Tibial nerve (tissue), 4 donors: Measurements from ENCODE around the gene MDFIC. TPM values are rescaled to one million over a fixed set of nuclear protein-coding genes. Genes with fewer than 3 reads are reported as not detected.
A peak's percentile ranks its signal among the peaks of the same experiment; 100 is the strongest.

Experiments used
- DNase-seq, 2 donors: peaks; one replicate each; pipeline ENCODE4 v3.0.0-alpha.2; 2019; ENCODE audit warnings: low spot score in 2 of 2
- H3K27ac ChIP-seq, 4 donors: fragments of 200-600 bp; sonication (generic) in 3 of 4; one replicate each; pipeline ENCODE4 v1.5.1; 2017 to 2019; ENCODE audit warnings: mild to moderate bottlenecking in 1 of 4
- H3K27me3 ChIP-seq, 2 donors: fragments of 200-600 bp; sonication (generic) in 1 of 2; one replicate each; pipeline versions ENCODE4 v1.5.1 to v1.6.0; 2017 to 2019
- H3K36me3 ChIP-seq, 3 donors: fragments of 200-600 bp; sonication (generic); one replicate each; pipeline ENCODE4 v1.5.1; 2018 to 2019
- H3K4me1 ChIP-seq, 4 donors: fragments of 200-600 bp; sonication (generic) in 3 of 4; one replicate each; pipeline ENCODE4 v1.5.1; 2017 to 2019
- H3K4me3 ChIP-seq, 4 donors: fragments of 200-600 bp; sonication (generic) in 3 of 4; one replicate each; pipeline ENCODE4 v1.5.1; 2017 to 2019; ENCODE audit warnings: mild to moderate bottlenecking in 1 of 4, moderate library complexity in 1 of 4
- H3K9me3 ChIP-seq, 4 donors: fragments of 200-600 bp; sonication (generic) in 3 of 4; one replicate each; pipeline ENCODE4 v1.5.1; 2017 to 2019
- CTCF ChIP-seq, 5 experiments: fragments of 200-600 bp in 3 of 5; fragments of 450-650 bp in 2 of 5; sonication (generic) in 3 of 5; IDR thresholded peaks; one replicate each; pipeline ENCODE4 v1.5.1; 2016 to 2019; ENCODE audit warnings: antibody characterized with exemption in 5 of 5, mild to moderate bottlenecking in 3 of 5, moderate library complexity in 2 of 5
- EP300 ChIP-seq, 2 donors: sonication (generic); formaldehyde crosslinking; IDR thresholded peaks; one replicate each; pipeline ENCODE4 v1.6.1; 2017; ENCODE audit warnings: antibody characterized with exemption in 2 of 2, mild to moderate bottlenecking in 1 of 2
- POLR2A ChIP-seq, 2 donors: fragments of 450-650 bp; IDR thresholded peaks; one replicate each; pipeline ENCODE4 v1.6.1; 2017; ENCODE audit warnings: antibody characterized with exemption in 2 of 2, mild to moderate bottlenecking in 2 of 2, moderate library complexity in 2 of 2
- WGBS, 2 donors: methylation state at CpG; one replicate each; pipeline ENCODE4 v1.1.5; 2018; 5-methylcytosine and 5-hydroxymethylcytosine counted together
- total RNA-seq, 4 donors: library from RNA; depleted of rRNA; stranded (reverse); fragments of >200 nt; gene quantifications; one replicate each; pipeline ENCODE4 v1.1.0, GENCODE V29; 2016

Gene MDFIC
- total RNA-seq, 4 donors from 2014 or later = 41.2 to 72.2 (median 67.4) TPM

GRCh38 chr7:114919587-114919986 is 2.3 kb upstream of the MDFIC start:
- WGBS, 2 donors = 66 to 72% methylated on average over 3 of the region's 3 CpGs
- no peak for TF ChIP-seq CTCF (IDR thresholded peaks at IDR 0.05)
- no peak for TF ChIP-seq EP300 (IDR thresholded peaks at IDR 0.05)
- TF ChIP-seq POLR2A (IDR thresholded peaks at IDR 0.05) = no peak
- no peak for DNase-seq

GRCh38 chr7:114921631-114922025 is 266 bp upstream of the MDFIC start:
- WGBS, 2 donors = 36 to 40% methylated on average over 15 of the region's 15 CpGs
- no peak for DNase-seq
- Histone ChIP-seq H3K27me3 (no peaks in the 10 kb centered on the region), H3K27ac (peak overlapping the region; percentile 79 to 96 (median 89)), H3K4me3 (peak overlapping the region; percentile 71 to 93 (median 86)), H3K9me3 (no peaks in the 10 kb centered on the region), H3K4me1 (peaks cover 0 to 37% (median 11%) of the 10 kb centered on the region in 4 donors), H3K36me3 (no peaks in the 10 kb centered on the region)
- TF ChIP-seq EP300 (IDR thresholded peaks at IDR 0.05) = no peak
- TF ChIP-seq POLR2A (IDR thresholded peaks at IDR 0.05) = no peak
- peak in 1 of 5 experiments; percentile 3 for TF ChIP-seq CTCF (IDR thresholded peaks at IDR 0.05)

More at GRCh38 chr7:114919587-114919986, 2.3 kb upstream of the MDFIC start:
- Histone ChIP-seq H3K27me3 (no peaks in the 10 kb centered on the region), H3K4me3 (no peak overlapping the region), H3K36me3 (no peaks in the 10 kb centered on the region), H3K9me3 (no peaks in the 10 kb centered on the region), H3K4me1 (peaks cover 0 to 17% (median 3%) of the 10 kb centered on the region in 4 donors), H3K27ac (no peak overlapping the region)

DNA sequence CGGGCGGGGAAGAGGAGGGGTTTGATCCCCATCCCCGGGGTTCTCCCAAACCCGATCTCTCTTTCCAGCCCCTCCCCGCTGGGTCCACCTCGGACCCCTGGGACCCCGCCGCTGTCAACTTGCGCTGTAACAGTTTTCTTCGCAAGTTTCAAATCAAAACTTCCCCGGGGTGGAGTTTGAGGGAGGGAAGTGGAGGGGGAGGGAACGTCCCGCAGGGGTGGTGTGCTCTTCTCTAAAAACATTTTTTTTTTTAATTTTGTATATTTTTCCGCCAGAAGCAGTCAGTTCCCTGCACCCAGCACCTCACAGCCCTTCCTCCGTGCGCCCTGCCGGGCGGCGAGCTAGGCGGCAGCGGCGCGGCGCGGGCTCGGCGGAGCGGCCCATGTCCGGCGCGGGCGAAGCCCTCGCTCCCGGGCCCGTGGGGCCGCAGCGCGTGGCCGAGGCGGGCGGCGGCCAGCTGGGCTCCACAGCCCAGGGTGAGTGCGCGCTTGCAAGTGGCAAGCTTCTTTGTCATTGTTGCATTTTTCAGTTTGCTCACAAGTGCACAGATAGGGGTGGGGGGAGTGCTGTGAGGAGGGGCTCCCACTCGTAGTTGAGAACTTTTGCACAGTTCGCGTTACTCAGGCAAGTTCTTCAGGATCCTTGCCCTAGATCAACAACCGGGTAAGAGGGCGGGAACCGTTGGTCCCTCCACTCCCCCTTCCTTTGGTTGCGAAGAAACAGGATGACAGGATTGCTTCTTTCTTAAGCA is 933 bp downstream of the MDFIC start:
- WGBS, 2 donors = 1% methylated on average over 22 to 51 of the region's 51 CpGs
- DNase-seq = peak; percentile 13 to 35
- Histone ChIP-seq H3K9me3 (no peaks in the 10 kb centered on the region), H3K27me3 (no peaks in the 10 kb centered on the region), H3K4me3 (peak overlapping the region; percentile 71 to 93 (median 86)), H3K36me3 (no peaks in the 10 kb centered on the region), H3K4me1 (peaks cover 0 to 41% (median 11%) of the 10 kb centered on the region in 4 donors), H3K27ac (peak overlapping the region; percentile 79 to 96 (median 89))
- TF ChIP-seq CTCF (IDR thresholded peaks at IDR 0.05) = no peak
- TF ChIP-seq EP300 (IDR thresholded peaks at IDR 0.05) = peak in 1 of 2 donors; percentile 58

DNA sequence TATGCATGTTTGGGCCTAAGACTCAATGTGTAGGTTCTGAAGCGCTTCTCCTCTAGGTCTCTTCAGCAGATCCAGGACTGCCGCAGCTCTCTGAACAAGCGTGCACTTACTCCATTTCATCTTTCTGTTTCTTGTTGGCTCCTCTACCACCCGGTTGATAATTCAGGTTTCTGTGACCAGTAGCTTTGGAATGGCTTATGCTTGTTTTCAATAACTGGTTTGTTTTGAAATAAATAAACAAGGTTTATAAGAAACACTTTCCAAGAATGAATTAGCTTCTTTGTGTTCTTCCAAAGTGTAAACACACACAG is 1.5 kb downstream of the MDFIC start:
- Histone ChIP-seq H3K36me3 (no peaks in the 10 kb centered on the region), H3K27ac (peak overlapping the region; percentile 79 to 96 (median 89))
- 2% methylated on average over 4 of the region's 4 CpGs for WGBS, 2 donors

More for the DNA sequence above, 1.5 kb downstream of the MDFIC start:
- H3K4me1 ChIP-seq = peaks cover 0 to 45% (median 11%) of the 10 kb centered on the region in 4 donors
- H3K9me3 ChIP-seq = no peaks in the 10 kb centered on the region
- H3K27me3 ChIP-seq = no peaks in the 10 kb centered on the region
- no peak for DNase-seq
- no peak for TF ChIP-seq EP300 (IDR thresholded peaks at IDR 0.05)
- TF ChIP-seq CTCF (IDR thresholded peaks at IDR 0.05) = no peak
- no peak for TF ChIP-seq POLR2A (IDR thresholded peaks at IDR 0.05)
- peak overlapping the region; percentile 71 to 93 (median 86) for H3K4me3 ChIP-seq
